ENCODE measurements around the gene LIMK2.

The LIMK2 gene

GRCh38 chr22:31248138-31248745, 36.1 kb downstream of the LIMK2 start:
- H3K4me3 ChIP-seq (ENCODE audit: low read length): peak overlapping the region; percentile 86
- no peak for TF ChIP-seq CTCF (conservative IDR thresholded peaks at IDR 0.05; ENCODE audit: low read depth, low read length)
- DNase-seq (ENCODE audit: low read depth): peak; percentile 81

- H3K4me3 ChIP-seq (ENCODE audit: low read length): peak overlapping the region; percentile 86
- TF ChIP-seq CTCF (conservative IDR thresholded peaks at IDR 0.05; ENCODE audit: low read depth, low read length): no peak
- DNase-seq (ENCODE audit: low read depth): no peak
Observed at GRCh38 chr22:31248965-31249958, 37.2 kb downstream of the LIMK2 start.

GRCh38 chr22:31250740-31251600, 38.9 kb downstream of the LIMK2 start:
- no peak for TF ChIP-seq CTCF (conservative IDR thresholded peaks at IDR 0.05; ENCODE audit: low read depth, low read length)
- no peak for DNase-seq (ENCODE audit: low read depth)
- peak overlapping the region; percentile 86 for H3K4me3 ChIP-seq (ENCODE audit: low read length)

GRCh38 chr22:31253949-31254348, 41.9 kb downstream of the LIMK2 start:
- no peak for DNase-seq (ENCODE audit: low read depth)
- TF ChIP-seq CTCF (conservative IDR thresholded peaks at IDR 0.05; ENCODE audit: low read depth, low read length): no peak
- no peak overlapping the region for H3K4me3 ChIP-seq (ENCODE audit: low read length)

GRCh38 chr22:31259798-31260473, 47.8 kb downstream of the LIMK2 start:
- no peak for DNase-seq (ENCODE audit: low read depth)
- TF ChIP-seq CTCF (conservative IDR thresholded peaks at IDR 0.05; ENCODE audit: low read depth, low read length): no peak

GRCh38 chr22:31260474-31260856, 48.4 kb downstream of the LIMK2 start:
- TF ChIP-seq CTCF (conservative IDR thresholded peaks at IDR 0.05; ENCODE audit: low read depth, low read length): no peak
- H3K4me3 ChIP-seq (ENCODE audit: low read length): no peak overlapping the region
- DNase-seq (ENCODE audit: low read depth): no peak

More at GRCh38 chr22:31259798-31260473, 47.8 kb downstream of the LIMK2 start:
- no peak overlapping the region for H3K4me3 ChIP-seq (ENCODE audit: low read length)
